Cardiac fibroblast (primary cell): ENCODE results near the gene ITGAL.

Experiments
- DNase-seq, 2 donors: peaks; one replicate each; pipeline versions ENCODE4 v3.0.0 to v3.0.0-alpha.2; 2010; ENCODE audit warnings: low read depth in 2 of 2
- H3K4me3 ChIP-seq, 2 donors: replicated peaks in 1 of 2; 1 replicate in 1 of 2; 2 replicates in 1 of 2; pipeline ENCODE4 v1.5.1; 2011; ENCODE audit warnings: low read depth in 2 of 2, low read length in 2 of 2, mild to moderate bottlenecking in 2 of 2, moderate library complexity in 1 of 2
- TF ChIP-seq, protein P1 (sequence below): IDR thresholded peaks from one replicate; pipeline ENCODE4 v1.5.1; 2011; ENCODE audit warnings: low read depth, mild to moderate bottlenecking, low read length, inconsistent platforms

ITGAL gene

DNA sequence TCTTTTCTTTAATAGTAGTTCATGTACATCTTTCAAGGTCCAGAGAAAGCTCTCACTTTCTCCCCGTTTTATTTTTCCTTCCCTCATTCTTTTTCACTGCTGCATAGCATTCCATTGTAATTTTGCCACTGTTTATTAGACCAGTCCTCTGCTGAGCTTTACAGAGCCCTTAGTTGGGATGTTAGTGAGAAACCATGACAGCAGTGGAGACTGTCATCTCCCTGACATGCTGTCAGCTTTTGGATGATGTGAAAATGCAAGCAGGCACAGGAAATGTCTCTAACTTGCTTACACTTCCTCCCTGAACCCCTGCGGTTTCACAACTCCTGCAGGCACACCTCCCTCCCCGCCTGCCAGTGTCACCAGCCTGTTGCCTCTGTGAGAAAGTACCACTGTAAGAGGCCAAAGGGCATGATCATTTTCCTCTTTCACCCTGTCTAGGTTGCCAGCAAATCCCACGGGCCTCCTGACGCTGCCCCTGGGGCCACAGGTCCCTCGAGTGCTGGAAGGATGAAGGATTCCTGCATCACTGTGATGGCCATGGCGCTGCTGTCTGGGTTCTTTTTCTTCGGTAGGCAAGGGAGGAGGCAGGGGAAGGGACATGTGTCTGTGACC, at the start of gene ITGAL:
TSS of gene ITGAL (plus strand) at position 415 of the 615 bp plus-strand sequence. CDS start at position 511, 96 bp downstream.
- H3K4me3 ChIP-seq = no peak within 1 kb of the TSS
- no peak for DNase-seq
- TF ChIP-seq, protein P1, sequence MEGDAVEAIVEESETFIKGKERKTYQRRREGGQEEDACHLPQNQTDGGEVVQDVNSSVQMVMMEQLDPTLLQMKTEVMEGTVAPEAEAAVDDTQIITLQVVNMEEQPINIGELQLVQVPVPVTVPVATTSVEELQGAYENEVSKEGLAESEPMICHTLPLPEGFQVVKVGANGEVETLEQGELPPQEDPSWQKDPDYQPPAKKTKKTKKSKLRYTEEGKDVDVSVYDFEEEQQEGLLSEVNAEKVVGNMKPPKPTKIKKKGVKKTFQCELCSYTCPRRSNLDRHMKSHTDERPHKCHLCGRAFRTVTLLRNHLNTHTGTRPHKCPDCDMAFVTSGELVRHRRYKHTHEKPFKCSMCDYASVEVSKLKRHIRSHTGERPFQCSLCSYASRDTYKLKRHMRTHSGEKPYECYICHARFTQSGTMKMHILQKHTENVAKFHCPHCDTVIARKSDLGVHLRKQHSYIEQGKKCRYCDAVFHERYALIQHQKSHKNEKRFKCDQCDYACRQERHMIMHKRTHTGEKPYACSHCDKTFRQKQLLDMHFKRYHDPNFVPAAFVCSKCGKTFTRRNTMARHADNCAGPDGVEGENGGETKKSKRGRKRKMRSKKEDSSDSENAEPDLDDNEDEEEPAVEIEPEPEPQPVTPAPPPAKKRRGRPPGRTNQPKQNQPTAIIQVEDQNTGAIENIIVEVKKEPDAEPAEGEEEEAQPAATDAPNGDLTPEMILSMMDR = no peak

DNA sequence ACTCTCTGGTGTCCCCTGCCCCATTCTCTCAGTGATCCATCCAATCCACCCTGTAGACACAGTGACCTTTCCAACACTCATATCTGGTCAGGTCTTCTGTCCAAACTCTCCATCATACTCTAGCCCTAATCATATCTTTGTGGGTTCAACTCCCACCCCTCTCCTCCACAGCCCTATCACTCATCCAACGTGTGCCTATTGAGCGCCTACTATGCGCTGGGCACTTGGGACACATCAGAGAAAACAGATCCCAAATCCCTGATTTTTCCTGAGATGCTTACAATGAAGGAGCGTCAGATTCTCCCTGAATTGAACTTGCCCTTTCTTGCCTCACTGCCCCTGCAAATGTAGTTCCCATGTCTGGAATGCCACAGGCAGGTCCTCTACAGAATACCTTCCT, 44.5 kb upstream of the ITGAL start:
- TF ChIP-seq, protein P1 = no peak
- no peak overlapping the region for H3K4me3 ChIP-seq
- no peak for DNase-seq

DNA sequence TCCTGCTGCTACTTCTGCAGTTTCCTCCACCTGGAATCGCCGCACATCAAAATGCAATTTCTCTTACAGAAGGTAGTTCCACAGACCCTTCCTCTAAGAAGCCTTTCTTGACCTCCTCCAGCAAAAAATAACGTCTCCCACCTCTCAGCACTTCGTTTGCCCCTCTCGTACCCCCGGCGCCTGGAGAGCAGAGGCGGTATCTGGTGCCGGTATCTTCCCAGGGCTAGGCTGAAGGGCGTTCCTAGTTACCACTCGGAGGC, 43.2 kb upstream of the ITGAL start:
- no peak for DNase-seq
- peak overlapping the region; percentile 85 to 94 for H3K4me3 ChIP-seq
- TF ChIP-seq, protein P1 = no peak

DNA sequence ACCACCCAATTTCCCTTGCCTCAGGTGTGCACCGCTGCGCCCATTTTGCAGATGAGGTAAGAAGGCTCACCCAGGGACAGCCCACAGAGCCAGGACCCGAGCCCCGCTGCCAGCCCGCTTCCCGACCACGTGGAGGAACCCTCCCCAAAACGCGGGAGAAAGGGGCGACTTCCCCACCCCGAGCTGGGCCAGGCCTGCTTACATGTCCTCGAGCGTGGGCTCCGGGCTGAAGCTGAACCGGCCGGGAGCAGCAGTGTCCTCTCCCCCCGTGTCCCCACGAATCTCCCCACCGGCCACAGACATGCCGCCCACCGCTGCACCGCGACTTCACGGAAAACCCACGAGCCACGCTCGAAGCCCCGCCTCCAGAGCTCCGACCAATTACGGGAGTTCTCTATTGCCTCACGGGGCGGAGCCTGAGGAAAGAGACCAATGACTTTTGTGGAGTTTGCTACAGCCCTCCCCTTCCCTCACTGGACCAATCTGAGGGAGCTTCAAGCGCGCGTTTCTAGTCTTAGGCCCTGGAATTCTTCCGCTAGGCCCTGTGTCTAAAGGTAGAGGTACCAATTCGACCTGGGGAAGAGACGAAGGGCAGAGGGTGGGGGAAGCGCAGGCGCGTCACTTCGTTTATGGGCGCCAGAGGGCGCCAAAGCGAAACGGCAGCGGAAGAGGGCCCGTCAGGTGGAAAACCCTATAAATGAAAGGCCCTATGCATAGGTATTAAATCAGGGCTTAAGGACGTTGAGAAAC, 42.7 kb upstream of the ITGAL start, which contains the start of gene DCTPP1:
TSS of gene DCTPP1 (minus strand) at position 353 of the 750 bp plus-strand sequence. CDS start at position 303, 50 bp downstream.
- peak within 1 kb of the TSS; percentile 85 to 94 for H3K4me3 ChIP-seq
- TF ChIP-seq, protein P1 = peak; percentile 70
- DNase-seq = peak; percentile 98 to 99

DNA sequence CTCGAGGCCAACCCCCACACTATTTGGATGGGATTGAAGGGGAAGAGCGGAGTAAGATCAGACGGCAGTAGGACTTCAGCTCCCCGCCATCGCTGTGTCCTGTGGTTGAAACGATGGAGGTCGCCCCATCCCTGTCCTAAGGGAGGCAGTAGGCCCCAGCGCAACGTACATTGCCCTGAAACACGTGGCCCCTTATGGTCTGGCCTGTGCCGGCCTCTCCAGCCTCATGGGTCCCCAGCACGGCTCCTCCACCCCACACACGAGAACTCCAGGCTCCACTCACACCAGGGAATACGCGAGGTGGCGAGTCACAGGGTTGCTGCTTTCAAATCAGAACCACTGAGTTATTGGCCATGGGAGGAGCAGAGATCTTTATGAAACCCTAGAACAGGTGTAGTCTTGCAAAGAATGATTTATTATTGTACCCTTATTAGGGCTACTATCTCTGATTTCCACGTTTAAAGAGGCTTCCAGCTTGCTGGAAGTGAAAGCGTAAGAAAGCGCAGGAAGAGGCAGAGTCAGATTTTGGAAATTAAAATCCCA, 42.0 kb upstream of the ITGAL start:
- DNase-seq = no peak
- peak overlapping the region; percentile 29 to 94 for H3K4me3 ChIP-seq
- TF ChIP-seq, protein P1 = no peak

DNA sequence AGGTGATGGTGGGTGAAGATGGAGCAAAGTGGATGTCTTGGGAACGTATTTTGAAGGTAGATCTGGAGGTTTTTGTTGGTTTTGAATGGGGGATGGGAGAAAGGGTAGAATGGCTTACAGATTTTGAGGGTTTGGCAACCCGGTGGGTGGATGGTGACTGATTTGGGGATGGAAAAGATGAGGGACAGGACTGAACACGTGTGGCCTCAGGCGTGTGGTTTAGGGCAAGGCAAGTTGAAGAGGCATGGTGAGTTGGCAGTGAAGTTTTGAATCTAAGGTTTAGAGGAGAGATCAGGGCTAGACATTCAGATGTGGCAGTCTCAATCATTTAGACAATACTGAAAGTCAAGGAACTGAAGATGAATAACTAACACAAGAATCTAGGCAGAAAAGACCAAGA, 37.7 kb upstream of the ITGAL start:
- TF ChIP-seq, protein P1 = no peak
- no peak for DNase-seq
- no peak overlapping the region for H3K4me3 ChIP-seq
